ENCODE results near the gene MICAL3. TPM values are rescaled to one million over a fixed set of nuclear protein-coding genes. Genes with fewer than 3 reads are reported as not detected.
A peak's percentile ranks its signal among the peaks of the same experiment; 100 is the strongest.

The MICAL3 gene
- total and polyA plus RNA-seq, 2 donors, result 2.7 to 4.0 TPM

- Histone ChIP-seq H3K27me3 (ENCODE audit: control insufficient read depth in 2 of 2, insufficient read depth in 1 of 2, low read length in 1 of 2) (no peaks in the 10 kb centered on the region), H3K9me3 (ENCODE audit: control insufficient read depth in 2 of 2, insufficient read depth in 1 of 2, low read length in 1 of 2) (no peaks in the 10 kb centered on the region), H3K36me3 (ENCODE audit: control insufficient read depth in 2 of 2, insufficient read depth in 2 of 2, low read length in 1 of 2) (no peaks in the 10 kb centered on the region), H3K4me3 (ENCODE audit: low read length in 2 of 2) (no peak overlapping the region), H3K4me1 (ENCODE audit: control insufficient read depth in 2 of 2, insufficient read depth in 2 of 2, low read length in 2 of 2) (peaks cover 0 to 12% of the 10 kb centered on the region in 2 donors), H3K27ac (ENCODE audit: low read depth in 1 of 2, low read length in 1 of 2) (no peak overlapping the region)
- no peak for DNase-seq (ENCODE audit: low read depth in 6 of 9, low spot score in 9 of 9)
- WGBS, result 78% methylated on average over 2 of the region's 2 CpGs
These were observed 101.1 kb downstream of the MICAL3 start for GRCh38 chr22:17922925-17923903.

GRCh38 chr22:17921871-17922821 lies 102.2 kb downstream of the MICAL3 start:
- DNase-seq (ENCODE audit: low read depth in 6 of 9, low spot score in 9 of 9), result no peak
- Histone ChIP-seq H3K9me3 (ENCODE audit: control insufficient read depth in 2 of 2, insufficient read depth in 1 of 2, low read length in 1 of 2) (no peaks in the 10 kb centered on the region), H3K27ac (ENCODE audit: low read depth in 1 of 2, low read length in 1 of 2) (no peak overlapping the region), H3K27me3 (ENCODE audit: control insufficient read depth in 2 of 2, insufficient read depth in 1 of 2, low read length in 1 of 2) (no peaks in the 10 kb centered on the region), H3K4me3 (ENCODE audit: low read length in 2 of 2) (no peak overlapping the region), H3K36me3 (ENCODE audit: control insufficient read depth in 2 of 2, insufficient read depth in 2 of 2, low read length in 1 of 2) (no peaks in the 10 kb centered on the region), H3K4me1 (ENCODE audit: control insufficient read depth in 2 of 2, insufficient read depth in 2 of 2, low read length in 2 of 2) (peaks cover 0 to 12% of the 10 kb centered on the region in 2 donors)
- 97% methylated on average over 14 of the region's 14 CpGs for WGBS

- Histone ChIP-seq H3K9me3 (ENCODE audit: control insufficient read depth in 2 of 2, insufficient read depth in 1 of 2, low read length in 1 of 2) (no peaks in the 10 kb centered on the region), H3K36me3 (ENCODE audit: control insufficient read depth in 2 of 2, insufficient read depth in 2 of 2, low read length in 1 of 2) (no peaks in the 10 kb centered on the region), H3K4me3 (ENCODE audit: low read length in 2 of 2) (no peak overlapping the region), H3K27me3 (ENCODE audit: control insufficient read depth in 2 of 2, insufficient read depth in 1 of 2, low read length in 1 of 2) (no peaks in the 10 kb centered on the region), H3K27ac (ENCODE audit: low read depth in 1 of 2, low read length in 1 of 2) (no peak overlapping the region), H3K4me1 (ENCODE audit: control insufficient read depth in 2 of 2, insufficient read depth in 2 of 2, low read length in 2 of 2) (peaks cover 0 to 12% of the 10 kb centered on the region in 2 donors)
- WGBS, result 95% methylated on average over 6 of the region's 6 CpGs
- DNase-seq (ENCODE audit: low read depth in 6 of 9, low spot score in 9 of 9), result no peak
These were observed 103.2 kb downstream of the MICAL3 start for GRCh38 chr22:17920992-17921650.

- H3K36me3 ChIP-seq (ENCODE audit: control insufficient read depth in 2 of 2, insufficient read depth in 2 of 2, low read length in 1 of 2), result no peaks in the 10 kb centered on the region
- H3K27ac ChIP-seq (ENCODE audit: low read depth in 1 of 2, low read length in 1 of 2), result peak overlapping the region in 1 of 2 donors; percentile 43
- no peaks in the 10 kb centered on the region for H3K9me3 ChIP-seq (ENCODE audit: control insufficient read depth in 2 of 2, insufficient read depth in 1 of 2, low read length in 1 of 2)
- H3K4me3 ChIP-seq (ENCODE audit: low read length in 2 of 2), result no peak overlapping the region
- peak in 1 of 9 donors; percentile 11 for DNase-seq (ENCODE audit: low read depth in 6 of 9, low spot score in 9 of 9)
- no peaks in the 10 kb centered on the region for H3K27me3 ChIP-seq (ENCODE audit: control insufficient read depth in 2 of 2, insufficient read depth in 1 of 2, low read length in 1 of 2)
- H3K4me1 ChIP-seq (ENCODE audit: control insufficient read depth in 2 of 2, insufficient read depth in 2 of 2, low read length in 2 of 2), result peaks cover 0 to 12% of the 10 kb centered on the region in 2 donors
- WGBS, result 56% methylated on average over 15 of the region's 15 CpGs
These were observed 104.2 kb downstream of the MICAL3 start for GRCh38 chr22:17920145-17920605.

GRCh38 chr22:17919276-17920144 lies 104.9 kb downstream of the MICAL3 start:
- DNase-seq (ENCODE audit: low read depth in 6 of 9, low spot score in 9 of 9), result no peak
- H3K27me3 ChIP-seq (ENCODE audit: control insufficient read depth in 2 of 2, insufficient read depth in 1 of 2, low read length in 1 of 2), result no peaks in the 10 kb centered on the region
- H3K36me3 ChIP-seq (ENCODE audit: control insufficient read depth in 2 of 2, insufficient read depth in 2 of 2, low read length in 1 of 2), result no peaks in the 10 kb centered on the region
- H3K27ac ChIP-seq (ENCODE audit: low read depth in 1 of 2, low read length in 1 of 2), result no peak overlapping the region
- no peak overlapping the region for H3K4me3 ChIP-seq (ENCODE audit: low read length in 2 of 2)
- H3K4me1 ChIP-seq (ENCODE audit: control insufficient read depth in 2 of 2, insufficient read depth in 2 of 2, low read length in 2 of 2), result peaks cover 0 to 12% of the 10 kb centered on the region in 2 donors
- H3K9me3 ChIP-seq (ENCODE audit: control insufficient read depth in 2 of 2, insufficient read depth in 1 of 2, low read length in 1 of 2), result no peaks in the 10 kb centered on the region
- WGBS, result 86% methylated on average over 11 of the region's 11 CpGs

GRCh38 chr22:17918840-17919239 lies 105.5 kb downstream of the MICAL3 start:
- Histone ChIP-seq H3K27ac (ENCODE audit: low read depth in 1 of 2, low read length in 1 of 2) (no peak overlapping the region), H3K4me1 (ENCODE audit: control insufficient read depth in 2 of 2, insufficient read depth in 2 of 2, low read length in 2 of 2) (peaks cover 0 to 12% of the 10 kb centered on the region in 2 donors)
- WGBS, result 87% methylated on average over 5 of the region's 5 CpGs

GRCh38 chr22:17917490-17917983 lies 106.8 kb downstream of the MICAL3 start:
- H3K27me3 ChIP-seq (ENCODE audit: control insufficient read depth in 2 of 2, insufficient read depth in 1 of 2, low read length in 1 of 2), result no peaks in the 10 kb centered on the region
- DNase-seq (ENCODE audit: low read depth in 6 of 9, low spot score in 9 of 9), result no peak
- H3K4me1 ChIP-seq (ENCODE audit: control insufficient read depth in 2 of 2, insufficient read depth in 2 of 2, low read length in 2 of 2), result peaks cover 0 to 7% of the 10 kb centered on the region in 2 donors
- WGBS, result 93% methylated on average over 6 of the region's 6 CpGs
- no peak overlapping the region for H3K4me3 ChIP-seq (ENCODE audit: low read length in 2 of 2)
- H3K27ac ChIP-seq (ENCODE audit: low read depth in 1 of 2, low read length in 1 of 2), result no peak overlapping the region
- H3K36me3 ChIP-seq (ENCODE audit: control insufficient read depth in 2 of 2, insufficient read depth in 2 of 2, low read length in 1 of 2), result no peaks in the 10 kb centered on the region
- H3K9me3 ChIP-seq (ENCODE audit: control insufficient read depth in 2 of 2, insufficient read depth in 1 of 2, low read length in 1 of 2), result no peaks in the 10 kb centered on the region

More at GRCh38 chr22:17918840-17919239, 105.5 kb downstream of the MICAL3 start:
- DNase-seq (ENCODE audit: low read depth in 6 of 9, low spot score in 9 of 9), result no peak
- Histone ChIP-seq H3K9me3 (ENCODE audit: control insufficient read depth in 2 of 2, insufficient read depth in 1 of 2, low read length in 1 of 2) (no peaks in the 10 kb centered on the region), H3K4me3 (ENCODE audit: low read length in 2 of 2) (no peak overlapping the region), H3K27me3 (ENCODE audit: control insufficient read depth in 2 of 2, insufficient read depth in 1 of 2, low read length in 1 of 2) (no peaks in the 10 kb centered on the region), H3K36me3 (ENCODE audit: control insufficient read depth in 2 of 2, insufficient read depth in 2 of 2, low read length in 1 of 2) (no peaks in the 10 kb centered on the region)
